Stimulated activated CD4-positive, alpha-beta T cell treated with anti-CD3 and anti-CD28 coated beads, Interleukin-4, amount 100 ng/mL, for 24 hours (primary cell): ENCODE results near the gene FADS2.
A peak's percentile ranks its signal among the peaks of the same experiment; 100 is the strongest.

Experiments used
- DNase-seq: peaks from one replicate; pipeline ENCODE4 v3.0.0-alpha.2; 2020

The FADS2 gene

DNA sequence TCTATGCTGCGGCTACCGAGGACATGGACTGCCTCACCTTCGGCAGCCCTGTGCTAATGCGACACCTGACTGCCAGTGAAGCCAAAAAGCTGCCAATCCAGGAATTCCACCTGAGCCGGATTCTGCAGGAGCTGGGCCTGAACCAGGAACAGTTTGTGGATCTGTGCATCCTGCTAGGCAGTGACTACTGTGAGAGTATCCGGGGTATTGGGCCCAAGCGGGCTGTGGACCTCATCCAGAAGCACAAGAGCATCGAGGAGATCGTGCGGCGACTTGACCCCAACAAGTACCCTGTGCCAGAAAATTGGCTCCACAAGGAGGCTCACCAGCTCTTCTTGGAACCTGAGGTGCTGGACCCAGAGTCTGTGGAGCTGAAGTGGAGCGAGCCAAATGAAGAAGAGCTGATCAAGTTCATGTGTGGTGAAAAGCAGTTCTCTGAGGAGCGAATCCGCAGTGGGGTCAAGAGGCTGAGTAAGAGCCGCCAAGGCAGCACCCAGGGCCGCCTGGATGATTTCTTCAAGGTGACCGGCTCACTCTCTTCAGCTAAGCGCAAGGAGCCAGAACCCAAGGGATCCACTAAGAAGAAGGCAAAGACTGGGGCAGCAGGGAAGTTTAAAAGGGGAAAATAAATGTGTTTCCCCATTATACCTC is 32.1 kb upstream of the FADS2 start:
- no peak for DNase-seq

DNA sequence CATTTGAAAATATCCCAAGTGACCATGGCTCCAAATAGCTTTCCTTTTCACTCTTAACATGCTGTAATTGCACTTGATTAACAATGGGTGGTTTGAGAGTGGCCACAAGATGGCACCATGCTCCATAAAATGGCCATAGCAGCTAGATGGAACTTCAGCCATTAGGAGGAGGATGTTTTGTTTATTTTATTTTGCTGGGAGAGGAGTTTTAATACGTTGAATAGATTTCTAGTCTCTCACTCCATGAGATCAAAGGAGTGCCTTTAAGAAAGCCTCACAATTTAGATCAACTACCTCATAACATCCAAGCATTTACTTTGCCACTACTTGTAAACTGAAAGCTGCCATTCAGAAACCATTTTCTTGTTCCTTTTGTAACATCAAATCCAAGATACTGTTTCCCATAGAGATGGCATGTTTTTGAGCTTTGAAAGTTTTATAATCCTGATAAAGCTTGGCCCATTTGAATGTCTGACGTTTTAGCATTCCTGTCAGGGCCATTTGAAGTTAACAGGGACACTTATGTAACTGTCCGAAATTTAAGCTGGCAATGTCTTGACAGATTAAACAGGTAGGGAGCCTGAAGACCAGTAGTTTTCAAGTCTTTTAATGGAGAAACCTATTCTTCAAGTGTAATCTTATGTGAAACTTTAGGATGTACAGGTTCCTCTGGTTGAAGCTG is 30.7 kb upstream of the FADS2 start:
- DNase-seq: peak; percentile 74

DNA sequence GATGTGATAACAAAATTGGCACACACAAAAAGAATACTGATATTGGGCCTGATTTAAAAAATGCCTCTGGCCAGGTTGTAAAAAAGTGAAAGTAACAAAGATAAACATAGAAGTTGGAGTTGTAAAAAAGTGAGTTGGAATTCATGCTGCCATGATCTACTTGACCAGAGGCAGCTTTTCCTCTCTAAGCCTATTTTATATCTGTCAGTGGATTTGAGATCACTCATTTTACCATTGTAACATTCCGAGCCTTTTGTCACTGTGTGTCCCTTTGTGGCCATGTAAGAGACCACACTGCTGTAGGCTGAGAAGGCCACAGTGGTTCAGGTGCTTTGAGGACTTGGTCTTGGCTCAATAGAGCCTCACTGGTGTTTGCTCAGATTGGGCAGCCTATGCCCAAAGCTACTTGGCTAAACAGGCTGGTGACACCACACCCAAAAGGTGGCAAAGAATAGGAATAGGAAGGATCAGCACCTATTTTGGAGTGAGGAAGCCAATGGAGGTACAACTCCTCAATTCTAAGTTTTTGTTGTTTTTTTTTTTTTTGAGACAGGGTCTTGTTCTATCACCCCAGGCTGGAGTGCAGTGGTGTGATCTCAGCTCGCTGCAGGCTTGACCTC is 28.3 kb upstream of the FADS2 start:
- DNase-seq: no peak

DNA sequence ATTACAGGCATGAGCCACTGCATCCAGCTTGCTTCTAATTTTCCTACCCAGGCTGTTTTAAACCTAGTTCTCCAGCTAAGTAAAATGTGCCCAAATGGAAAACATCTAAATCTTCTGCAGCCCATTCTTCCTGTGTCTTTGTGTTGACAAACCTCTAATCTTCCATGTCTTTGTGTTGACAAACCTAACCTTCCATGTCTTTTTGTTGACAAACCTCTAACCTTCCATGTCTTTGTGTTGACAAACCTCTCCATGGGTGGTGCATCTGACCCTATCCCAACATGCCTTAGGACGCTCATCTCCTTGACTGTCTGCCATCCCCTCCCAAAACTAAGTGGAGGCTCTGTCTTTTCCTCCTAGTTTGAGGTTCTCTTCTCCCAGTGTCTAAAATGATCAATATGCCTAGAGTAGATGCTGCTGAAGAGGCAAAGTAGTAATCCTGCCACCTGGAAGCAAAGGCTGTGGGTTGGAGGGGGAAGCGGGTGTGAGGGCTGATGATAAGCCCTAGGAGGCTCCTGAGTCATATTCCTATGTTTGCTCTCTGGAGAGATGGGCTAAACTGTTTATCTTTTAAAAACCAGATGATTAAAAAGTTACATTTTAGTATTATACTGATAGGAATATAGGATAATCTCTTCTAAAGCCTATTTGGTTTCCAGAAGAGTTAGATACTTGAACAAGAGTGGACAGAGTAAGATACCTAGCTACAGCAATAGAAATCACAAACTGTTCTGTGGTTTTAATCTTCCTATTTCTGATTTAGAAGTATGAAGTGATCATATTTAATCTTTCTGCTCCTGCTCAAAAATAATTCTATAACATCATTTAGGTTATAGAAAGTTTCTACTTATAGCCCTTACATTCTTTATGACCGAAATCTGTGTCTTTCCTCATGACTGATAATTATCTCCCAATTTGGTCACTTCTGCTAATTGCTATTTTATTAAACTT is 27.5 kb upstream of the FADS2 start:
- no peak for DNase-seq

- no peak for DNase-seq
Measured at GRCh38 chr11:61802605-61803004, 25.5 kb upstream of the FADS2 start.

- no peak for DNase-seq
Measured at GRCh38 chr11:61803889-61804647, 24.0 kb upstream of the FADS2 start.

DNA sequence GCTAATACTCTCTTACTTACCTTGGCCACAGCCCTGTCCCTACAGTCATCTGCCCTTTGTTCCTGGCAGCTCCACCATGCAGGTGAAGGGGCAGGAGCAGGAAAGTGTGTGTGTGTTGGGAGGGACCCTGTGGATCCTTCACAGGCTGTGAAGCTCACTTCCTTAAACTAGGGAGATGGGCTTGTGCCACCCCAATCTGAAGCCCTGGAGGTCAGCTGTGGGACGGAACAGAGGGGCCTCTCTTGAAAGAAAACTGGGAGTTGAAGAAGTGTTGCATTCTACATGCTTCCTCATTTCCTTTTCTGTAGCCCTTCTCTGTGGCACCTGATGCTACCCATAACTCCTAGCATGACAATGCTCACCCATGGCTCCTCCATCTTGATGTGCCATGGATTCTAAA is 23.0 kb upstream of the FADS2 start:
- DNase-seq: no peak

GRCh38 chr11:61806785-61807184 is 21.3 kb upstream of the FADS2 start:
- DNase-seq: no peak

GRCh38 chr11:61810671-61811175 is 17.4 kb upstream of the FADS2 start:
- no peak for DNase-seq

DNA sequence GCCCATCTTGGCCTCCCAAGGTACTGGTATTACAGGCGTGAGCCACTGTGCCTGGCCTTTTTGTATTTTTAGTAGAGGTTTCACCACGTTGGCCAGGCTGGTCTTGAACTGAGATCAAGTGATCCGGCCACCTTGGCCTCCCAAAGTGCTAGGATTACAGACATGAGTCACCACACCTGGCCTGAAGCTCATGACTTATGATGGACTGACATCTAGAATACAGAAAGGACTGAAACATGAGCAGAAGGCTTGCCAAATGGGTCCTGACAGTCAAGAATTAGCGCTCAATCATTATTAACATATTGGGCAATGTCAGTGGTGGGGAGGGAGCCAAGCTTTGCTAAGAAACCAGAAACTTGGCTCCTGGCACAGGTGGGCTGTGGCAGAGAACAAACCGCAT is 16.3 kb upstream of the FADS2 start:
- no peak for DNase-seq

GRCh38 chr11:61812736-61813411 is 15.2 kb upstream of the FADS2 start:
- DNase-seq: no peak

GRCh38 chr11:61814247-61814957 is 13.7 kb upstream of the FADS2 start:
- no peak for DNase-seq

- DNase-seq: peak; percentile 36
Measured at GRCh38 chr11:61814958-61815789, 12.9 kb upstream of the FADS2 start.

DNA sequence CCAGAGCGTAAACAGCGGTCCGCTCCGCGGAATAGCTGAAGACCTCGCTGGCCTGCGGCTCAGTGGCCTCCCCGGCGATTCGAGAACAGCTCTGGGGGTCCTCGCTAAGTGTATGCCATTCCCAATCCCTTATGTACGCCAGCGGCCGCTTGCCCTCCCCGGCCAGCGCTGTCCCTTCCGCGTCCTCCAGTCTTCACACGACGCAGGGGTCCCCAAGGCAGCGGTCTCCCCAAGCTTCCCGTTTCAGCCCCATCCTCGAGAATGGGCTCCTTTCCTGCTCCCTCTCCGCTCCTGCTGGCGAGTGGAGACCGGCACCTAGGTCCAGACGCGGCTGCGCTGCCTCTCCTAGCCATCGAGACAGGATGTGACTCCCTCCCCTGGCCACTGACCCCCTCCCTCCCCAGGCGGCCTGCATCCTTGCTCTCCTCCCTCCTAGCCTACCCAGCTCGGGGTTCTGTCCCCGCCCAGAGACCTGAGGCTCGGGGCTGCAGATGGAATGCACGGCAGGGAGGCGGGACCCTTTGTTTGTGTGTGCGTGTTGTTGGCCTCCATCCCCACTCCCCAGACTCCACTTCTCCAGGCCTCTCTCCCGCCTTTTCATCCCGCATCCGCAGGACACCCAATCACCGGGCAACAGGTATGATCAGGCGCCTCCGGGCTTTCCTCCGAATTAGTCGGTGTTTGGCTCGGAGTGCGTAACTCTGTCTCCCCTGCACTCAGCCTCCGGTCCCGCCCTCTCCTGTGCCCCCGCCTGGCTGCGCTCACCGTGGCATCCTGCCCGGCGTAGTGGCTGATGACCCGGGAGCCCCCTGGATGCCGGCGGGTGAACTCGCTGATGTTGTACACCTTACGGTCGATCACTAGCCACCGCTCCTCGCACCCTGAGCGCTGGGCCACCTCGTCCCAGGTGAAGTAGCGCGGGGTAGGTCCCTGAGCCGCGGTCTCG is 12.0 kb upstream of the FADS2 start:
- peak; percentile 50 for DNase-seq

- DNase-seq: peak; percentile 75
Measured at GRCh38 chr11:61816736-61817455, 11.2 kb upstream of the FADS2 start, which contains the start of gene FADS1. FADS1 (minus strand) TSS chr11:61817003; CDS start chr11:61816929, 74 bp downstream.

- no peak for DNase-seq
Measured at GRCh38 chr11:61817471-61818202, 10.5 kb upstream of the FADS2 start.

DNA sequence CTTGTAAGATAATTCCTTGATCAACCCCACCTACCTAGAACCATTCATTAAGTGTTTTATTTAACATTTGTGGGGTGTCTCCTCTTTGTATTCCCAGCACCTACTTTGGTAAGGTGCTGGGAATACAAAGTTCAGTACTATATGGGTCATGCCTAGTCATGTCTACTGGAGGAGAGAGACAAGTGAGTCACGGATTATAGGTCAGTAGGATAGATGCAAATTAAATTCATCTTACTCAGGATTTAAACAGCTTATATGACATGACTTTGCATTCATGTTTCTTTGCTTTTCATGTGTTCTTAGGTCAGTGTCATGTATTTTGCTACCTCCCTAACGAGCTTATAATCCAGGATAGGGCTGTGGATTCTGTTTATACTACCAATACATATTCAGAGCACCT is 7.9 kb upstream of the FADS2 start:
- no peak for DNase-seq
